ENCODE results near the gene MEGF10. TPM values are rescaled to one million over a fixed set of nuclear protein-coding genes. Genes with fewer than 3 reads are reported as not detected.

The MEGF10 gene
- total and polyA plus RNA-seq, 2 experiments from 2014 or later: 1.7 to 8.2 TPM

DNA sequence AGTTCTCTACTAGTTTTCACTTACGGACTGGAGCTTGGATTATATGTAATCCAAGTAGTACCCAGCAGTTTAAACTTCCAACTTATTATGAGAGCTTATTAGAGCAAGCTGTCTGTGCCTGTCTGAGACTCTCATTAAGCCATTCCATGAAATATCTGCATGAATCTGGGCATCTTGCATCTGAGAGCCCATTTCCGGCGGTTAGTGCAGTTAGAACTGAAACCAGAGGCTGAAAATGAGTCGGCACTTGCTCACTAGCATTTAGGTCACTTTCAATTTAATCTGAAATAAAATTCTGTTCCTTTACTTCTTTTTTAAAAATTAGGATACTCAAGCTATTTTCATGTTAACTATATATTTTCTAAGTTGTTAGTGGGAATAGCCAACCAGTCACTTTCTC is 102.2 kb downstream of the MEGF10 start:
- TF ChIP-seq, protein P1, sequence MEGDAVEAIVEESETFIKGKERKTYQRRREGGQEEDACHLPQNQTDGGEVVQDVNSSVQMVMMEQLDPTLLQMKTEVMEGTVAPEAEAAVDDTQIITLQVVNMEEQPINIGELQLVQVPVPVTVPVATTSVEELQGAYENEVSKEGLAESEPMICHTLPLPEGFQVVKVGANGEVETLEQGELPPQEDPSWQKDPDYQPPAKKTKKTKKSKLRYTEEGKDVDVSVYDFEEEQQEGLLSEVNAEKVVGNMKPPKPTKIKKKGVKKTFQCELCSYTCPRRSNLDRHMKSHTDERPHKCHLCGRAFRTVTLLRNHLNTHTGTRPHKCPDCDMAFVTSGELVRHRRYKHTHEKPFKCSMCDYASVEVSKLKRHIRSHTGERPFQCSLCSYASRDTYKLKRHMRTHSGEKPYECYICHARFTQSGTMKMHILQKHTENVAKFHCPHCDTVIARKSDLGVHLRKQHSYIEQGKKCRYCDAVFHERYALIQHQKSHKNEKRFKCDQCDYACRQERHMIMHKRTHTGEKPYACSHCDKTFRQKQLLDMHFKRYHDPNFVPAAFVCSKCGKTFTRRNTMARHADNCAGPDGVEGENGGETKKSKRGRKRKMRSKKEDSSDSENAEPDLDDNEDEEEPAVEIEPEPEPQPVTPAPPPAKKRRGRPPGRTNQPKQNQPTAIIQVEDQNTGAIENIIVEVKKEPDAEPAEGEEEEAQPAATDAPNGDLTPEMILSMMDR (IDR thresholded peaks at IDR 0.05; ENCODE audit: low read depth, low read length): no peak
- Histone ChIP-seq H3K27ac (peak overlapping the region; percentile 31), H3K4me1 (ENCODE audit: low read depth) (peaks cover 21% of the 10 kb centered on the region), H3K36me3 (no peaks in the 10 kb centered on the region), H3K4me3 (no peak overlapping the region), H3K27me3 (no peaks in the 10 kb centered on the region), H3K9me3 (ENCODE audit: low read depth) (no peaks in the 10 kb centered on the region)
- DNase-seq (ENCODE audit: low read depth in 1 of 2, low spot score in 1 of 2): no peak

DNA sequence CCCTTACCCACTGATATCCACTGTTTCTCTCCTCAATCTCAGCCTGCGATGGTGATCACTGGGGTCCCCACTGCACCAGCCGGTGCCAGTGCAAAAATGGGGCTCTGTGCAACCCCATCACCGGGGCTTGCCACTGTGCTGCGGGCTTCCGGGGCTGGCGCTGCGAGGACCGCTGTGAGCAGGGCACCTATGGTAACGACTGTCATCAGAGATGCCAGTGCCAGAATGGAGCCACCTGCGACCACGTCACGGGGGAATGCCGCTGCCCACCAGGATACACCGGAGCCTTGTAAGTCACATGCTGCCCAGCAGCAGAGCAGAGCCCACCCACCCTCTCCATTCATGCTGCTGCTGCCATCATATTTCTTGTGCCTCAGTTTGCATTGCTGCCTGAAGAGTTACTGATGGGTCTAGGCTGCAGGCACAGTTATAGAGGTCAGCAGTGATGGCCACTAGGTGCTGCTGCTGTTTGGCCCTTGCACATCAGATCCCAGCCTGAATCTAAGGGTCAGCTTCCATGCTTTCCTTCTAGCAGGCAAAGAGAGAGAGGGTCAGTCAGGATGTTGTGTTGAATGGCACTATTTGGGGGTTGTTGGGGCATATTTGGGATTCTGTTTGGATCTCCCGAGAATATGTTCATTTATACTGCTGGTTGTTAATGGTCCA is 106.0 kb downstream of the MEGF10 start:
- DNase-seq (ENCODE audit: low read depth in 1 of 2, low spot score in 1 of 2): no peak
- Histone ChIP-seq H3K4me3 (no peak overlapping the region), H3K27me3 (no peaks in the 10 kb centered on the region), H3K9me3 (ENCODE audit: low read depth) (no peaks in the 10 kb centered on the region), H3K36me3 (no peaks in the 10 kb centered on the region), H3K4me1 (ENCODE audit: low read depth) (peaks cover 21% of the 10 kb centered on the region), H3K27ac (no peak overlapping the region)
- TF ChIP-seq, protein P1 (IDR thresholded peaks at IDR 0.05; ENCODE audit: low read depth, low read length): no peak

DNA sequence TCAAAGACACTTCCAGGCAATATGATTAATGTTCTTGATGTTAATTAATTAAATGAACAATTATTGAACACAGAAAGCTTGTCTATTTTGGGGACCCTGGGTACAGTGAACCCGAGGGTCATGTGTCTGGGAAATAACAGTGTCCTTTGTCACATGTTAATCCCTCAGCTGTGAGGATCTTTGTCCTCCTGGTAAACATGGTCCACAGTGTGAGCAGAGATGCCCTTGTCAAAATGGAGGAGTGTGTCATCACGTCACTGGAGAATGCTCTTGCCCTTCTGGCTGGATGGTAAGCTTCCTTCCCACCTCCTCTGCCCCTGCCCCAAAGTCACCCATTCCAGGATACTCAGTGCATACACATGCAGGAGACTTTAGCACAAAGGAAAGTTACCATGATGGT is 107.9 kb downstream of the MEGF10 start:
- Histone ChIP-seq H3K36me3 (no peaks in the 10 kb centered on the region), H3K4me3 (no peak overlapping the region), H3K4me1 (ENCODE audit: low read depth) (peaks cover 10% of the 10 kb centered on the region), H3K9me3 (ENCODE audit: low read depth) (no peaks in the 10 kb centered on the region), H3K27ac (no peak overlapping the region), H3K27me3 (no peaks in the 10 kb centered on the region)
- TF ChIP-seq, protein P1 (IDR thresholded peaks at IDR 0.05; ENCODE audit: low read depth, low read length): no peak
- no peak for DNase-seq (ENCODE audit: low read depth in 1 of 2, low spot score in 1 of 2)

DNA sequence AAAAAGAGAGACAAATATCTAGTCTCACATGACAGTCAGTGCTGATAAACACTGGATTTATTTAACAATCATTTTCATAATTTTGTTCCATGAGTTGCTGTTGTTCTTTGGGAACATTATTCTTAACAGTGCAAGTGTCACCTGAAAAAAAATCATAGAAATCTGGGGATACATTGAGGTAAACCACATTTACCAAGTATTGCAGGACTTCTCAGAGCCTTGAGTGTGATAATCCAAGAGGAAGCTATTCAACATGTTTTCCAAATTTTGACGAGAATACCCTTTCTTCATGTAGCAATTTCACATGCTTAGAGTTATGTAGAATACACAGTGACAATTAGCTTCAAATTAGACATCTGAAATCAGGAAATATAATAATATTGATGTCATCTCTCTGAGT is 108.5 kb downstream of the MEGF10 start:
- no peaks in the 10 kb centered on the region for H3K27me3 ChIP-seq
- TF ChIP-seq, protein P1 (IDR thresholded peaks at IDR 0.05; ENCODE audit: low read depth, low read length): no peak

DNA sequence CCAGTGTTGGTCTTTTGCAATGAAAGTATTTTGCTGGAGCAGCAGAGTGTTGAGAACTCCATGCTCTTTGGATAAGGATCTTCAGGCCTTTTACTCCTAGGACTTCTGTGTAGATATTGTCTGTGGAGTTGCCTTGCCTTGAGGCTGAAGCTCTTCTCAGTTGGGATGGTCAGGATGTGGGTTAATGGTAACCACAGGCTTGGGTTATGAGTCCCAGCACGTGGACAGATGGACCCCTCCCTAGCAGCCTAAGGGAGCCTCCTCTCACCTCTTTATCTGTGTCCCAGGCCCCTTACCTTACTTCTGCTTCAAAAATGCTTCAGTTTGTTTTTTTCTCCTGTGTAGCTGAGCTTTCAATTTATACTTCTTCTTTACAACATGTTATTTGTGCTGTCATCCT is 109.9 kb downstream of the MEGF10 start:
- H3K27me3 ChIP-seq: no peaks in the 10 kb centered on the region
- H3K4me3 ChIP-seq: no peak overlapping the region
- no peak overlapping the region for H3K27ac ChIP-seq
- no peaks in the 10 kb centered on the region for H3K9me3 ChIP-seq (ENCODE audit: low read depth)
- H3K4me1 ChIP-seq (ENCODE audit: low read depth): no peaks in the 10 kb centered on the region
- no peaks in the 10 kb centered on the region for H3K36me3 ChIP-seq
- TF ChIP-seq, protein P1 (IDR thresholded peaks at IDR 0.05; ENCODE audit: low read depth, low read length): no peak
- no peak for DNase-seq (ENCODE audit: low read depth in 1 of 2, low spot score in 1 of 2)

More for the DNA sequence above, 108.5 kb downstream of the MEGF10 start:
- H3K4me1 ChIP-seq (ENCODE audit: low read depth): peaks cover 5% of the 10 kb centered on the region
- no peak for DNase-seq (ENCODE audit: low read depth in 1 of 2, low spot score in 1 of 2)
- no peak overlapping the region for H3K4me3 ChIP-seq
- no peak overlapping the region for H3K27ac ChIP-seq
- no peaks in the 10 kb centered on the region for H3K36me3 ChIP-seq
- H3K9me3 ChIP-seq (ENCODE audit: low read depth): no peaks in the 10 kb centered on the region
